Measurements from ENCODE around the gene SLC6A16. TPM values are rescaled to one million over a fixed set of nuclear protein-coding genes. Genes with fewer than 3 reads are reported as not detected.

Gene SLC6A16
- total and polyA plus RNA-seq, 10 donors = 2.1 to 6.9 (median 3.9) TPM

DNA sequence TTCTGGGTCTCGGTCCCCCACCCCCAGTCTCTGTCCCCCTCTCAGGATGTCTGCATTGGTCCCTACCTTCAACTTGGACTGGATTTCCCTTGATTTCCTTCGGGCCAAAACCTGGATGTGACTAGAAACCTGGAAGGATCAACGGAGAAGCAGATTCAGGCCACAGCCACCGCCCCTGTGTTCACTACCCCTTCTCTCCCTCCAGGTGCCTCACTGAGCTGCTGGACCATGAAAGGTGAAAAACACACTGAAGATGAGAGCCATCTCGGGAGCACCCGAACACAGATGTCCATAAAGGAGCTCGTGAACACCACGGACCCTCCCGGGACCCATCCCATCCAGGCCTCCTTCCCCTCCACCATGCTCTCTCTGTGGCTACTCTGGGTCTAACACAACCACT lies 32.2 kb upstream of the SLC6A16 start:
- no peak for TF ChIP-seq POLR2A (IDR thresholded peaks at IDR 0.05)
- TF ChIP-seq POLR2AphosphoS5 (IDR thresholded peaks at IDR 0.05) = no peak
- TF ChIP-seq, protein P1, sequence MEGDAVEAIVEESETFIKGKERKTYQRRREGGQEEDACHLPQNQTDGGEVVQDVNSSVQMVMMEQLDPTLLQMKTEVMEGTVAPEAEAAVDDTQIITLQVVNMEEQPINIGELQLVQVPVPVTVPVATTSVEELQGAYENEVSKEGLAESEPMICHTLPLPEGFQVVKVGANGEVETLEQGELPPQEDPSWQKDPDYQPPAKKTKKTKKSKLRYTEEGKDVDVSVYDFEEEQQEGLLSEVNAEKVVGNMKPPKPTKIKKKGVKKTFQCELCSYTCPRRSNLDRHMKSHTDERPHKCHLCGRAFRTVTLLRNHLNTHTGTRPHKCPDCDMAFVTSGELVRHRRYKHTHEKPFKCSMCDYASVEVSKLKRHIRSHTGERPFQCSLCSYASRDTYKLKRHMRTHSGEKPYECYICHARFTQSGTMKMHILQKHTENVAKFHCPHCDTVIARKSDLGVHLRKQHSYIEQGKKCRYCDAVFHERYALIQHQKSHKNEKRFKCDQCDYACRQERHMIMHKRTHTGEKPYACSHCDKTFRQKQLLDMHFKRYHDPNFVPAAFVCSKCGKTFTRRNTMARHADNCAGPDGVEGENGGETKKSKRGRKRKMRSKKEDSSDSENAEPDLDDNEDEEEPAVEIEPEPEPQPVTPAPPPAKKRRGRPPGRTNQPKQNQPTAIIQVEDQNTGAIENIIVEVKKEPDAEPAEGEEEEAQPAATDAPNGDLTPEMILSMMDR (IDR thresholded peaks at IDR 0.05 in 8 of 11, conservative IDR thresholded peaks at IDR 0.05 in 3 of 11) = no peak
- intact Hi-C loops (cut with DNase I; ENCODE audit: low total_unique reads) = no loop called here
- H3K4me3 ChIP-seq = no peak overlapping the region
- peaks cover 10 to 67% (median 41%) of the 10 kb centered on the region in 6 donors for H3K4me1 ChIP-seq
- DNase-seq = no peak
- no peaks in the 10 kb centered on the region for H3K9me3 ChIP-seq
- WGBS, 5 donors = 59 to 80% (median 70%) methylated on average over 9 of the region's 9 CpGs
- peaks cover 0 to 19% (median 0%) of the 10 kb centered on the region in 7 donors for H3K27me3 ChIP-seq (replicated peaks in 1 of 7)
- H3K36me3 ChIP-seq = peaks cover 0 to 49% (median 0%) of the 10 kb centered on the region in 6 donors
- peak overlapping the region in 4 of 8 donors; percentile 47 to 55 (median 50) for H3K27ac ChIP-seq

DNA sequence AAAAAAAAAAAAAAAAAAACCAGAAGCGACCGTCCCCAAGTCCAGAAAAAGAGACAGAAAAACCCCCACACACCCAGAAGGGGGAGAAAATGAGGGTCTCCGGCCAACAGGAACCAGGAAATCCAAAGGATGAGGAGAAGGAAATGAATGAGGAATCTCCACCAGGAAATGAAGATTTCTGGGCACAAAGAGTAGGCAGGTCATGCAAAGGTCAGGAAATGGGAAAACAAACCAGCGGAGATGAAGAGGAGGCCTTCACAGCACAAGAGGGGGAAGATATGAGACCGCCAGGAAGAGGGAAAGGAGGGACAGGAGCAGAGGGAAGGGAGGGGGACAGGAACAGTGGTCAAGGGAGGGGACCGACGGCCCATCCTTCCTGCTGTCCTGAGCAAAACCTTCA lies 31.4 kb upstream of the SLC6A16 start:
- TF ChIP-seq POLR2A (IDR thresholded peaks at IDR 0.05) = no peak
- TF ChIP-seq, protein P1 (IDR thresholded peaks at IDR 0.05 in 8 of 11, conservative IDR thresholded peaks at IDR 0.05 in 3 of 11) = no peak
- no peak for TF ChIP-seq POLR2AphosphoS5 (IDR thresholded peaks at IDR 0.05)
- peak overlapping the region in 7 of 8 donors; percentile 33 to 55 (median 51) for H3K27ac ChIP-seq
- peak overlapping the region in 1 of 8 donors; percentile 11 for H3K4me3 ChIP-seq
- intact Hi-C loops (cut with DNase I; ENCODE audit: low total_unique reads) = no loop called here
- WGBS, 5 donors = 39 to 57% (median 47%) methylated on average over 7 of the region's 7 CpGs
- H3K36me3 ChIP-seq = peaks cover 0 to 57% (median under 1%) of the 10 kb centered on the region in 6 donors
- H3K9me3 ChIP-seq = no peaks in the 10 kb centered on the region
- no peak for DNase-seq
- peaks cover 10 to 59% (median 33%) of the 10 kb centered on the region in 6 donors for H3K4me1 ChIP-seq
- H3K27me3 ChIP-seq (replicated peaks in 1 of 7) = peaks cover 0 to 11% (median 0%) of the 10 kb centered on the region in 7 donors

GRCh38 chr19:49355909-49356353 lies 30.9 kb upstream of the SLC6A16 start:
- Histone ChIP-seq H3K36me3 (peaks cover 0 to 62% (median 4%) of the 10 kb centered on the region in 6 donors), H3K27ac (peak overlapping the region in 7 of 8 donors; percentile 33 to 55 (median 51)), H3K9me3 (no peaks in the 10 kb centered on the region), H3K27me3 (replicated peaks in 1 of 7) (peaks cover 0 to 7% (median 0%) of the 10 kb centered on the region in 7 donors), H3K4me1 (peaks cover 10 to 55% (median 30%) of the 10 kb centered on the region in 6 donors), H3K4me3 (peak overlapping the region in 1 of 8 donors; percentile 21)
- WGBS, 5 donors = 5 to 12% (median 7%) methylated on average over 12 of the region's 12 CpGs
- DNase-seq = no peak
- intact Hi-C loops (cut with DNase I; ENCODE audit: low total_unique reads) = no loop called here
- no peak for TF ChIP-seq POLR2AphosphoS5 (IDR thresholded peaks at IDR 0.05)
- no peak for TF ChIP-seq POLR2A (IDR thresholded peaks at IDR 0.05)
- TF ChIP-seq, protein P1 (IDR thresholded peaks at IDR 0.05 in 8 of 11, conservative IDR thresholded peaks at IDR 0.05 in 3 of 11) = no peak

DNA sequence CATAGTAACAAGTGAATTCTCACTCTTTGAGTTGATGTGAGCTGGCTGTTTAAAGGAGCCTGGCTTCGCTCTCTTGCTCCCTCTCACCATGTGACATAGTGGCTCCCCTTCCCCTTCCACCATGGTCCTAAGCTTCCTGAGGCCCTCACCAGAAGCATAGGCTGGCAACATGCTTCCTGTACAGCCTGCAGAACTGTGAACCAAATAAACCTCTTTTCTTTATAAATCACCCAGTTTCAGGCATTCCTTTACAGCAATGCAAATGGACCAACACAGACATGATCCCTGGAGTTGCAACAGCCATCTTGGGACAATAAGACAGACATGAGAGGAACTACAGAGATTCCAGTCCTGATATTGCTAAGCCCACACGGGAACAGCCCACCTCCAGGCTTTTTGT lies 24.6 kb upstream of the SLC6A16 start:
- TF ChIP-seq POLR2A (IDR thresholded peaks at IDR 0.05) = no peak
- TF ChIP-seq, protein P1 (IDR thresholded peaks at IDR 0.05 in 8 of 11, conservative IDR thresholded peaks at IDR 0.05 in 3 of 11) = no peak
- no peak for TF ChIP-seq POLR2AphosphoS5 (IDR thresholded peaks at IDR 0.05)
- Histone ChIP-seq H3K4me3 (no peak overlapping the region), H3K27me3 (replicated peaks in 1 of 7) (no peaks in the 10 kb centered on the region), H3K4me1 (peaks cover 0 to 25% (median 0%) of the 10 kb centered on the region in 6 donors), H3K36me3 (peaks cover 0 to 95% (median 19%) of the 10 kb centered on the region in 6 donors), H3K9me3 (no peaks in the 10 kb centered on the region), H3K27ac (no peak overlapping the region)
- DNase-seq = no peak
- WGBS, 5 donors = 89 to 98% (median 92%) methylated on average over 2 of the region's 2 CpGs
- intact Hi-C loops (cut with DNase I; ENCODE audit: low total_unique reads) = no loop called here

Data from spleen (tissue), 11 donors.